GM19324 (cell line): ENCODE results near the gene ZNF324.
A peak's percentile ranks its signal among the peaks of the same experiment; 100 is the strongest.
"Not testable (repeated sequence)": the region's sequence is repeated elsewhere in the genome, so short reads cannot be mapped to it uniquely, and the experiment has no call there.

ENCODE experiments used
- ATAC-seq: cut with Tn5 transposase; IDR thresholded peaks from one replicate; pipeline ENCODE4 v1.9.1; 2021; ENCODE audit warnings: mild to moderate bottlenecking, moderate library complexity; ENCODE audit not compliant: unreplicated experiment, low FRiP score

Gene ZNF324

GRCh38 chr19:58498316-58499020, 31.6 kb downstream of the ZNF324 start:
- ATAC-seq, result no peak

- peak; percentile 84 for ATAC-seq
Measured at GRCh38 chr19:58499021-58499927, 32.4 kb downstream of the ZNF324 start.

DNA sequence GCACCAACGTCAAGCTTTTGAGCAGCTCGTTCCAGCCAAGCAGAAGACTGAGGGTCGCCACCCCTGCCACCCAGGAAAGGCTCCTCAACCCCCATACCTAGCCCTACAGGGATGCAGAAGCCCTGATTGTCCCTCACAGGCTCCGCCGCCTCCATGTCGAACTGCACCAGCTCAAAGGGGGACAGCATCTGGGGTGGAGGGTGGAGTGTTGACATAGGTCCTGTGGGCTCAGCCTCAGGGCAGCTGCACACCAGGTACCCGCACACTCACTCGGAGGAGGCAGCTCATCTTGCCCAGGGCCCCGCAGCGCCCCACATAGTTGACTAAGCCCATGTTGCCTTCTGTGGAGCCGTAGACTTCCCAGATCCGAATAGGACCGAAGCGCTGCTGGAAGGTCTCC, 33.4 kb downstream of the ZNF324 start:
- no peak for ATAC-seq

- not testable (repeated sequence) for ATAC-seq
Measured at GRCh38 chr19:58507602-58508223, 40.8 kb downstream of the ZNF324 start.

DNA sequence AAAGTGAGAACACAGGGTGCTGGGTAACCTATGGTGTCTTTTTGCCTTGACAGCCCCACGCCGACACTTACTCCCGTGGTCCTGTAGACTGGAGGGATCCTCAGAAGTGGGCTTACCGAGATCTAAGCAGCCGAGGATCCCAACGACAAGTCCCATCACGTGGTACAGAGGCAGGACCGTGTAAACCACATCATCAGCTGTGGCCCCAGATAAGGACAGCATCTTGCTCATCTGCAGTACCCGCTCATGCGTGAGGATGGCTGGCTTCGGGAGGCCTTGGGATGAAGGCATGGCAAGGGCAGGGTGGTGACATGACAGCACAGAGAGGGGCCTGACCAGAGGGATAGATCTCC, 42.8 kb downstream of the ZNF324 start:
- no peak for ATAC-seq

GRCh38 chr19:58510084-58510862, 43.4 kb downstream of the ZNF324 start:
- ATAC-seq, result no peak

DNA sequence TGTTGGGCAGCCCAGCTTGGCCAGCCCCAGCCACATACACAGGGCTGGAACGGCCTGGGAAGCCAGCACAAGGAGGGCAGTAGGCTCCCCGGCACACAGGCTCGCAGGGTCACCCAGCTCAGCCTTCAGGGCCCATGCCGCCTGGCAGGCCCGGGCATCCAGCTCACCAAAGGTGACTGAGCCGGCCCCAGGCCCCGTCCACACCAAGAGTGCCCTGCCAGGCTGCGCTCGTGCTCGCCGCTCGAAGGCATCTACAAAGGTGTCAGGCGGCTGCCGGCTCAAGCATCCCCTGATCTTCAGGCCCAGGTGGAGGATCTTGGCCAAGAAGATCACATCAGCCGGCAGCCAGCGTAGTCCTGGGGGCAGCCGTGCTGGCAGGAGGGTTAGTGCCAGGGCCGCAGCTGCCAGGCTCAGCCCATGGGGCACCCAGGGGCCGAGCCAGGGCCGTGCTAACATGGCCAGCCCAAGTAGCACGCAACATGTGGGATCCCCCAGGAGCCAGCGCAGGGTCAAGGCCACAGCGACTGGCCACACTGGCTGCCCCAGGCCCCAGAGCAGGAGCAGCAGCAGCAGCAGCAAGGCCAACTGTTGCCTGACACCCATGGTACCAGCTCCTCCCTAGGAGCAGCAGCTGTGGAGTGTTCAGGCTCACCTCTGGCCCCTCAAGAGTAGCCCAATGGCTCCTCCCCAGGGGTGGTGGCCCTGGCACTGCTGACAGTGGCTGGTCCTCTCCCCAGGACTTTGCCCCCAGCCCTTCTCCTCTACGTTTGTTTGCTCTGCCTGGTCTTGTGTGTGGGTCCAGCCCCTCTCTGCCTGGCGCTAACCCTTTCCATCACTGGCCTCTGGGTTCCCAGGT, 44.7 kb downstream of the ZNF324 start, which contains the start of gene SLC27A5:
TSS of gene SLC27A5 (minus strand) at position 640 of the 856 bp plus-strand sequence. CDS start at position 603, 37 bp downstream.
- no peak for ATAC-seq

- ATAC-seq, result no peak
Measured at GRCh38 chr19:58513213-58513693, 46.4 kb downstream of the ZNF324 start.

DNA sequence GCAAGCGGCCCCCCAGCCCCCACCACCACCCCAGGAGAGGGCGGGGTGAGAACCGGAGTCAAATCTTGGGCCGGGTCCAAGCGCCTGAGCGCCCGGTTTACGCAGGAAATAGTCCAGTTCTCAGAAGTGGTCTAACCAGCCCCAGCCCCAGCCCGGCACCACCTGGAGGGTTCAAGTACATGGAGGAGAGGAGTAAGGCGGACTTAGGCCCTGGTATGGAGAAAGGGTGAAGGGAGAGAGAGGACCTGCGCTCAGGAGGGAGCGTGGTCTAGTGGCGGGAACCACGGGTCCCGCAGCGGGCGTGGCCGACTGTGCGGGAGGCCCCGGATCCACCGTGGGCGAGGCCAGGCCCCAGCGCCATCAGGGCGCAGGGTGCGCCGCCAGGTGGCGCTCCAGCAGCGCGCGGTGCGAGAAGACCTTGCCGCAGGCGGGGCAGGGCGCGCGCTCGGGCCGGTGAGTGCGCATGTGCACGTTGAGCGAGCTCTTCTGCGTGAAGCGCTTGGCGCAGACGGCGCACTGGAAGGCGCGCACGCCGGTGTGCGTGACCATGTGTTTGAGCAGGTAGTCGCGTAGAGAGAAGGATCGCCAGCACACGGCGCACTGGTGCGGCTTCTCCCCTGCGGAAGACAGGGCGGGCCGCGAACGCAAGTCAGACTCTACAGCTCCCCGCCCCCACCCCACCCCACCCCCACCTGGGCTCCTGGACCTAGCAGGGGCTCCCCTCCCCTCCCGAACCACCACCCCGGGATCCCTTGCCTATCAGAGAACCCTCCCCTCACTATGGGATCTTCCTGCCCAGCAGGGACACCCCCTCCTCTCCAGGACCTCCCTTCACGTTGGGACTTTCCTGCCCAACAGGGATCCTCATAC, 47.0 kb downstream of the ZNF324 start:
- ATAC-seq, result peak; percentile 70

- no peak for ATAC-seq
Measured at GRCh38 chr19:58514564-58515022, 47.7 kb downstream of the ZNF324 start.

GRCh38 chr19:58515259-58515658, 48.4 kb downstream of the ZNF324 start:
- no peak for ATAC-seq

GRCh38 chr19:58516246-58516836, 49.5 kb downstream of the ZNF324 start:
- ATAC-seq, result no peak

- ATAC-seq, result no peak
Measured at GRCh38 chr19:58516964-58517833, 50.3 kb downstream of the ZNF324 start.

- ATAC-seq, result no peak
Measured at GRCh38 chr19:58518256-58519086, 51.6 kb downstream of the ZNF324 start.

GRCh38 chr19:58519087-58519354, 52.1 kb downstream of the ZNF324 start:
- ATAC-seq, result peak; percentile 0
